ENCODE results near the gene RADIL.

Gene RADIL

DNA sequence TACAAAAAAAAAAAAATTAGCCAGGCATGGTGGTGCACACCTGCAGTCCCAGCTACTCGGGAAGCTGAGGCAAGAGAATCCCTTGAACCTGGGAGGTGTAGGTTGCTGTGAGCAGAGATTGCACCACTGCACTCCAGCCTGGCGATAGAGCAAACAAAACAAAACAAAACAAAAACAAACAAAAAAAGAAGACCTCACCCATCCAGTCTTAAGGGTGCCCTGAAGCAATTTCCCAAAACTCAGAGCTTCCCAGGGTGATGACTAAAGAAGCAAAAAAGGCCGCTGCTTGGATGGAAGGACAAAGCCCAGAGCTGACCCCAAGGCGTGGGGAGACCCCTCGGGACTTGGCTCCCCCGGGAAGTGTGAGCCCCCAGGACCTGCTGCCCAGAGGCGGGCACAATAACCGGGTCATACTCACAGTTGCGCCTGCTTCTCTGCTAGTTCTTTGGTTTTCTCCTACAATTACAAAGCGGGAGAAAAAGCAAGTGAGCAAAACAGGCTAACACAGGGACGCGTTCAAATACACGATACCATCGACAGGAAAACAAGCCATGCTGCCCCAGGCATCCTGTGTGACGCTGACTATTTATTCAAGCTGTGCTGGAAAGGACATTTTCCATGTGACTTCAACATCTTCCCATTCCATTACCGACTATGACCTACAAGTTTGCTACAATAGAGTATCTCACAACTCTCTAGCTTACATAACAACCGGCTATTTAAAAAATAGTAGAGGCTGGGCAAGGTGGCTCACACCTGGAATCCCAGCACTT, 51.6 kb downstream of the RADIL start:
- no peak for DNase-seq

DNA sequence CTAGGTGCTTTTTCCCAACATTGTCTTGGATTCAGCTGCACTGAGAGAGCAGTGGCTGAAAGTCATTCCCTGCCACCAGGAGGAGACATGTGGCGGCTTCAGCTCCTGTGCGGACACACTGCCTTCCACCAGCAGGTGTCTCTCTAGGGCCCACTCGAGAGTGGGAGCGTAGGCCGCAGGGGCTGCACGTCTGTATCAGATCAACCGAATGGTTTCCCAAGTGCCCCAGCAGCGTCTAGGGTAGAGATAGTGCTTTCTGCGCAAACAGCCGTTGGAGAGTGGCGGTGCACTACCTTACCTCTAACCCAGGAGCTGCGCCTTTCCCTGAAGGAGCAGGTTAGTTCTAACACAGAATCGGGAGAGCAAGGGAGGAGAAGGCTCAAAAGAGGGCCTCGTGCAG, 53.3 kb downstream of the RADIL start:
- DNase-seq: peak; percentile 58

DNA sequence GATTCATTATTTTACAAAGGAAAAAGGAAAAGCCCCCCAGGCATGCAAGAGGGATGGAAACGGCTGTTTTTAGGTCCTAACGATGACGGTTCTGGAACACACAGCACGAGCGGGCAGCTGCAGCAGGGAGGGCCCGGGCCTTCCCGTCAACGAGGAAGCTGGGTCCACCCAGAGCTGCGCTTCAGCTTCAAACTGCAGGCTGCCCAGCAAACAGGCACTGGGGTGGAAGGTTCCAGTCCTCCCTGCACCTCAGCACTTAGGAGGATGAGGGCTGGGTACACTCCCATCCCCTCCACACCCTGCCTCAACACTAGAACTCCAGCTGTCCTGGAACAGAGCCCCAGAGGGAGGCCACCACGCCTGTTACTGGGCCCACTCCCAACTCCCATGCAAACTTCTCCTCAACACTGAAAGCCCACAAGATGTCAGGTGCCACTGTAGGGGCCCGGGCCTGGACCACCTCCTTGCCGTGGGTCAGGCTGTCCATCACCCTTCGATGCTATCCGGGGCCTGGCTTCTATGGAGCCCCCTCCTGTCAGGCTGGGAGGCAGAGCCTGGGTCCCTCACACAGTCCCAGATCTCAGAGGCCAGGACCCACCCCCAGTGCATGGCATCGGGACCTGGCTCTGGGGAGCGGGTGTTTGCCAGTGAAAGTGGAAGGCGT, 54.7 kb downstream of the RADIL start:
- no peak for DNase-seq

DNA sequence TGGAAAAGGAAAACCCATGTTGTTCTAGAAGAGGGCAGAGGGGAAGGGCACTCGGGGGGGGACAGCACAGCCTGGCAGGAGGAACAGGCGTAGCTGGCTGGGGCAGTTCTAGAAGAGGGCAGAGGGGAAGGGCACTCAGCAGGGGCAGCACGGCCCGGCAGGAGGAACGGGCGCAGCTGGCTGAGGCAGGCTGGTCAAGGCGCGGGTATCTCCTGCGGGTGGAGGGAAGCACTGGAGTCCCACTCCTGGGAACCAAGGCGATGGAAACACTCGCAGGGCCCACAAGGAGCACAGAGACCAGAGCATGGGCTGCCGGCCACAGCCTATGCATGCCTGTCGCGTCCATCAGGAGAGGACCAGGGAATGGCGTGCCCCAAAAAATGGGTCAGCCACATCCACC, 58.4 kb downstream of the RADIL start:
- no peak for DNase-seq

DNA sequence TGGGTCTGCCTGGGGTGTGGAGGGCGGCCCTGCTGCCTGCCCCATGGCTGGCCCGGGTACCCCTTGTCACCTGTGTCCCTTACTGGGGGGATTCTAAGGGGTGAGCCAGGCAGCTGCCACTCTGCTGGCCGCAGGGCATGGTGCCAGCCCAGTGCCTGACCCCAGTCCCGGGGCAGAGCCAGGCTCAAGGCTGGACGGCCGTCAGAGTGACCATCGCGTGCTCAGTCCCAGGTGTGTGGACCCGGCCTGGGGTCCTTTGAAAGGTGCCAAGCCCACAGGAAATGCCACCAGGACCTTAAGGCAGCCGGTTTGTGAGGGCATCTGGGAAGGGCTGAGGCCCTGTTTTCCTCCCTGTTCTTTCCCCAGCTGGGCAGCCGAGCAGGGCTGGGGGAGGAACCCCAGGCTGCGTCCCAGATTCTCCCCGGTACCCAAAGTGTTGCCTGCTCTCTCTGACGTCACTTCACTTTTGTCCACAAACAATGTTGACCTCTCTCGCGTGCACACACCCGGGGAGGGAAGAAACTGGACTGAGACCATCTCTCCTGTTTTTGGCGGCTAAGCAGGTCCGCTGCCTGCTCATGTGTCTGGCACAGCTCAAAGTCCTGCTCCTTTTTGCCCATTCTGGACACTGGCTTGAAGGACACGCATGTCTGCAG, 59.3 kb downstream of the RADIL start:
- no peak for DNase-seq

DNA sequence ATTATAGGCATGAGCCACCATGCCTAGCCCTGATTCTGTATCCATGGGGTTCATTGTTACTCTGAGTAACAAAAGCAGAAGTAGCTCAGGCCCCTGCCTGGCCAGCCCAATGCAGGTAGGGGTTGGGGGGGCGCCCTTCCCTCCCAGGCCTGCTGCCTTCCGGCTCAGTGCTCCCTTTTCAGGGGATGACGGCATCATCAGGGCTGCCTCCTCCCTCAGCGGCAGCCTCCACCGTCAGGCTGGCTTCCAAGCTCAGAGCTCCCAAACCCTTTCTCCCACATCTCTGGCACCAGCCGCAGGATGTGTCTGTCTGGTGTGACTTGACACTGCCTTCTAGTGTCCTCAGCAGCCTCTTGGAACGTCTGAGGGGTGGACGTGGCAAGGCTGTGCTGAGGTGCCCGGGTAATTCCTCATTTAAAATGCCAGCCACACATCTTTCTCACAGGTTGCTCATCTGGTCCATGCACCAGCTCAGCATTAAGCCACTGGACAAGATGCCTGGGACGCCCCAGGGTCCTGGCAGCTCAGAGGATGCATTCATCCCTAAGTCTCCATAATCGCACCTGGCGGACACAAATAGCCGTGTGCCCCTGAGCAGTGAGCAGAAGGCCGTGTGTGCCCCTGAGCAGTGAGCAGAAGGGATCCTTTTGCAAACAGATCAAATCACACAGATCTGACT, 59.9 kb downstream of the RADIL start:
- no peak for DNase-seq

DNA sequence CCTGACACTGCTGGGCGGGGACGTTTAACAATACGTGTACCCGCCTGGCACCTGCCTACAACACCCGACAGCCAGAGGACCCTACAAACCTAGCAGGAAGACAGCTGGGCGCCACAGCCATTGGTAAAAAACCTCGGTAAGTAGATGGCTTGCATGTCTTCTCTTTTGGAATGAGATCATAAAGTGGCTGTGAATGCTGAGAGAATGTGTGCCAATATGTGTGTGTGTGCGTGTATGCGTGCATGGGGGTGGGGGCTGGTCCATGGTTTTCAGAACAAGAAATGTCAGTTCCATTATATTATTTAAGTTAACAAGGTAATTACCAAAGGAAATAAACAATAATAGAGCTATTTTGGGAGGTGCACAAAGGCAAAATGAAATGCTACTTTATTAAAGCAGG, 60.8 kb downstream of the RADIL start:
- DNase-seq: no peak

DNA sequence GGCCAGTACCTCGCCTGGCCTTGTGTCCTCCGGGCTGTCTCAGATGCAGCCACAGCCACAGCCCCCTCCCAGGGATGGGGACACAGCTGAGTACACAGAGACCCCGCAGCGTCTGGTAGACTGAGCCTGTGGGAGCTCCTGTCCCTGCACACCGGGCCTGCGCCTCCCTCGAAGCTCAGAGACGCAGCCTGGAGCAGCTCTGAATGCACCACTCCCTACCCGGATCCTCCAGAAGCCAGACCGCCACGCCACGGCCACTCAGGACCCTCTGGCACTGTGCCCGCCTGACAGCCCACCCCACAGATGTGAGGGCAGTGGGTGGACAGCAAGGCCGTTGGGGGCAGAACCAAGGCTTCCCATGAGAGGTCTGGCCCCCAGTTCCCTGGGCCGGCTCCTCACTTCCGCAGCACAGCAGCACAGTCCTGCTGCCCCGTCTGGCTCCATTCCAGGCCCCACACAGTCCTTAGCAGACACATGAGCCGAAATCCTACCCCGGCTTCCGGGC, 62.5 kb downstream of the RADIL start:
- DNase-seq: no peak

DNA sequence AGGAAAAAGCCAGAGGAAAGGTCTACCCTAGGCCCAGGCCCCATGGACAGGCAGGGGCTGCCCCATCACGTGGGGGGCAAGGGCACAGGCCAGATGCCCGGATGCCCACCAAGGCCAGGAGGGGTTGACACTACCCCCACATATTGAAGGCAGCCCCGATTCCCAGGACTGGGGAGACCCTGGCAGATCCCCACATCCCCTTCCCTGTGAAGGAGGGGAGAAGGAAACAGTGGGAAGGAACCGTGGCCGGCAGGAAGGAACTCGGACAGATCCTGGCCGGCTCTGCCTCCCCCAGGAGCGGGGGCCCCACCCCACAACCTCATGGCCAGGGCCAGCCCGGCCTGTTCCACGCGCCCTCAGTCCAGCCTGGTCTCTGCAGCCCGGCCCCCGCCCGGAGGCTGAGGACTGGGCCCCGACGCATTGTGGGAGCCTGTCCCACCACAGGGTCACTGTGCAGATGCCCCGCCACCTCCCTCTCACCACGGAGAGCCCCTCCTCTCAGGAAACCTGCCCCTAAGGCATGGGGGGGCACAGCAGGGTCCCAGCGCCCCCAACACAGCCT, 63.0 kb downstream of the RADIL start:
- DNase-seq: no peak

DNA sequence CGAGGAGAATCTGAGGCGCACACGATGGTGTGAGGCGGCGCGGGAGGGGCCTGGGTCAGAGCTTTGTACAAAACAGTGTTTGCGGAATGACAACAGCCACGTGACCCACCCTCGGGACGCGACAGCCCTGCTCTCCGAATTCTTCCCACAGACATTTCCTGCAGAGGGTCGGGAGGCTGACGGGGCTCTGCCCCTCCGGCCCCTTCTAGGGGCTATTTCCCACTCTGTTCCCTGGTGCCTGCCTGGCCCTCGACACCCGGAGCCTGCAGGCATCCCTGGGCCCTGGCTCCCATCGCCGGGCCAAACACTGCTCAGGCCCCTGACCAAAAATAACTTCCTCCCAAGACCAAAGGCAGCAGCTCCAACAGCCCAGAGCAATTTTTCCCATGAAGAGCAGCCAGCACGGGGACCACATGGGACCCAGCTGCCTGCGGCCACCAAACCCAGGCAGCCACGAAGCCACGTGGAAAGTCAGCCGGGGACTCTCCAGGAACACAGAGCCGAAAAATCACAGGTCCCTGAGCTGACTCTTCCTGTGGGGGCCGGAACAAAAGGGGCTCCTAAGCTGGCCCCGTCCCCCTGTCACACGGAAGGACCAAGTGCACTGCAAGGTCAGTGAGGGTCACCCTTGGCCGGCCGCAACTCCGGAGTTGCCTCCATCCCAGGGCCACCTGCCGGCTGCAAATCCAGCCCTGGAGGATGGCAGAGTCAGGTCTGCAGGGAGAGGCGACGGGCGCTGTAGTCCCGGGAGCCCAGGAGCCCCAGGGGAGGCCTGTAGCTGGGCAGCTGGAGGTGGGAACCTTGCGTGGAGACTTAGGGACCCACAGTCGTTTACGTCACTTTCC, 63.7 kb downstream of the RADIL start:
- DNase-seq: no peak

DNA sequence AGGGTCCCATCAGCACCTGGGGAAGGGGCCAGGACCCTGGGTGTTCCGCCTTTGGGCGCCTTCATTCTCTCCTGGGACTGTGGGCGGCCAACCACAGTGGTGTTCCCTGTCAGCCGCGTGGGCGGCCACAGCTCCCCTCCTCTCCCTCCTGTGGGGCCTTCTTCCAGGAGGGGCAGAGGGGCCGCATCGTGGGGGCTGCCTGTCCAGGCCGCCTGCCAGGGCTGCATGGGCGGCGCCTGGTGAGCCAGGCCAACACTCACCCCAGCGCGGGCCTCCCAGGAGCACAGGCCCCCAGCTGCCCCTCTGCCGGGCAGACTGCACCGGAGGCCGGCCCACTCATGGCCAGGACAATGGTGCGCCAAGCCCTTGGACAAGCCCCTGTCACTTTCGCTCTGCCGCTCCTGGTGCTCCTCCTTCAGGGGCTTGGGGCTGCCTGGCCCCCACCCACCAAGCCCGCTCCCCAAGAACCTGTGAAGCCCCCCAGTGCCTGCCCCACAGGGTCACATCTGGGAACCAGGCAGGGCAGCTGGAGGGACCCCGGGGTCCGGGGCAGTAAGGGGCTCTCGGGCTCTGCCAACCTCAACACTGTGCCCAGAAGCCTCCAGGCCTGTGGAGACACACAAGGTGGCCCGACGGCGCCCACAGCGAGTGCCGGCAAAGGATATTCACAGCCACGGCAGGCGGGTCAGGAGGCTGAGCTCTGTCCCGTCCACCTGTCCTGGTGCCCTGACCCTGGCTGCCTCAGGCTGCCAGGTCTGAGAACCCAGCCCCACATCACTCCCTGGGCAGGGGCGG, 65.3 kb downstream of the RADIL start:
- no peak for DNase-seq

DNA sequence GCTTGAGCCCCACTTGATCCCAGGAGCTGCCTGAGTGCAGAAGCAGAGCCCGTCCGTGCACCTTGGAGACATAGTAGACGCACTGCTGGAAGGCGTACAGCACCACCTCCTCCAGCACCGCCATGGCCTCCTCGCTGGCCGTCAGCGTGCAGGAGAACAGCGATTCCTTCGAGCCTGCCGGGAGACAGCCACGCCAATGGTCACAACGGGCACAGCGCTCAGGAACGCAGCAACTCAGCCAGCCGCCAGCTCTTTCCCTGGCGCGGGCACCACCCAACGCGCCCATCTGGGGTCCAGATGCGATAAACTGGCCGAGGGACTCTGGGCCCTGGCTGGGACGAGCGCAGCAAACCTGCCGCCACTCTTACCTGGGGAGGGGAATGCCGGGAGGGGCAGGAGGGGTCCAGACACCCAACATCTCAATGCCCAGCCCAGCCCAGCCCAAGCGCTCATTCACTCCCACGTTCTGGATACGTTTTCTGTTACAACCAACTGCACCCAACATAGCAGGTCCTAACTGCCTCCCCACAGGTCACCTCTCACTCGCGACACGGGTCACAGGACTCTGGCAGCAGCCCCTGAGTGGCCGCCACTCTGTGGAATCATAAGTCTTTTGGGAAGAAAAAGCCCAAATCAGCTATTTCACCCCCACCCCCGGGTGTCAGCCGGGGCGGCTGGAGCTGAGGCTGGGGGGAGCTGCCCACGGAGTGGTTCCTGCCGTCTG, 66.2 kb downstream of the RADIL start:
- no peak for DNase-seq

DNA sequence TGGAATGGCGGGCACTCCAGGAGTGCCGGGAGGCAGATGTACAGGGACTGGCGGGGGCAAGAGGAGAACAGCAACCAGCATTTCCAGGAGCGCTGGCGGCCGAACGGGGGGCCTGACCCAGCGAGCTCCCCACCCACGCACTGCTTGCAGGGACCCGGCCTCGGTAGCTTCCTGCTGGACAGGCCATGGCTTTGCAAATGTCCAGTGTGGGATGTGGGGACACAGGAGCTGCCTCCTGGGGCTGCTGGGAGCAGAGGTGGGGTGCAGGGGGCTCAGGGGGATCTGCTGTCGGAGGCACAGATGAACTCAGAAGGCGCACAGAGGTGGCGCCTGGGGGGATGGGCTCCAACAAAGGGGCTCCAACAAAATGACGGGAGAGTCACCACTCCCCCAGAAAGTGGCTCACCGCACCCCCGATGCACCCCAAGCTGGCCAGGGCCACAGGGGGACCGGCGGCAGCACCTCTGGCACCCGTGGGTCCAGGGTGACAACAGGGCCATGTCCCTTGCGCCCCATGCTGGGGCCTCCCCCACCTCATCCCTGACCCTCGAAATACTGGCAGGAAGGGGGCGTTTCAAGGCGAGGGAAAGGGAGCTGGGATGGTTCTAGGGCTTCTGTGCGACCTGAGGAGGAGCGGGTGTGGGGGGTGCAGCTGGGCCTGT, 67.0 kb downstream of the RADIL start:
- no peak for DNase-seq

DNA sequence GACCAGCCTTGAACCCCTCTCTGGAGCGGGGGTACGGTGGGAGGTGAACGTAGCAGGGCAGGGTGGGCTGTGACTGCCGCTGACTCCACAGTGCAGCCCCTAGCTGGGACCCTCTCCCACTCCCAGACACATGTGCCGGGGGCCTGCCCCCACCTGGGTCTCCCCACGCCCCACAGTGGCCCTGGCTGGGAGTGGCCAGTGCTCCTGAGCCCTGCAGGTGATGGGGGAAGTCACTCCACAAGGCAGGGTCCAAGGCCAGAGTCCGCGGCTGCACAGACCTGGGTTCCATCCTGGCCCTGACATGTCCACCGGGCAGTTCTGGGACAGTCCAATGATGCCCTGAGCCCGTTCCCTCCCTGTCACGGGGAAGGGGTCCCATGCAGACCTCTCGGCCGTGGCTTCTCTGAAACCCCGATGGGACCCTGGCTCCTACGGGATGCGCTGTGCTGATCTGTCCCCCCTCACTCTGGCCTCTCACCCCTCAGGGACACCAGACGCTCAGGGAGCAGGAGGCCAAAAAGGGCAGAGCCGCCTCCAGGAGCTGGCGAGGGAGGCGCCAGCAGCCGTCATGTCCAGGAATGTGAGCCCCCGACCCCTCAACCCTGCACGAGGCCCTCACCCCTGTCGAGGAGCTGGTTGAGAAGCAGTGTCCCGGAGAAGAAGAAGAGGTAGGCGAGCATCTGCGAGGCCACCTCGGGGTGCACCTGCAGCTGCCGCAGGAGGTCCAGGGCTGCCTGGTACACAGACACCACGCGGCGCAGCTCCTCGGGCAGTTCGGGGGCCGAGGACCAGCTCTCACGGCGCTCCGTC, 67.7 kb downstream of the RADIL start:
- no peak for DNase-seq

DNA sequence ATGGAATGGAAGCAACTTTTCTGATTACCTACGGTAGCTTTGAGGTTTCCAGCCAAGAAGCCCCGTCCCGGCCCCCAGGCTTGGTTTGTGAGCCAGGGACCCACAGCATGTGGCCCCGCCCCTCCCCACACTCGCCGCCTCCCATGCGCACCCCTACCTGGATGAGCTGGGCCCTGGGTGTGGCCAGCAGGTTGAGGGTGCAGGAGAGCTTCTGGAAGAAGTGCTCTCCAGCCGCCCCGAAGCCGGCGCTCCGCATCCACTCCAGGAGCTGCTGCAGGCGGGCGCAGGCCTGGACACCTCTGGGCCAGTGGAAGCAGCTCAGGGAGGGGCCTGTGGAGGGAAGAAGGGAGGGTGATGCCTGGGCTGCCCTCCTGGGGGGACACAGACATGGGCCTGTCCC, 68.4 kb downstream of the RADIL start:
- DNase-seq: no peak

DNA sequence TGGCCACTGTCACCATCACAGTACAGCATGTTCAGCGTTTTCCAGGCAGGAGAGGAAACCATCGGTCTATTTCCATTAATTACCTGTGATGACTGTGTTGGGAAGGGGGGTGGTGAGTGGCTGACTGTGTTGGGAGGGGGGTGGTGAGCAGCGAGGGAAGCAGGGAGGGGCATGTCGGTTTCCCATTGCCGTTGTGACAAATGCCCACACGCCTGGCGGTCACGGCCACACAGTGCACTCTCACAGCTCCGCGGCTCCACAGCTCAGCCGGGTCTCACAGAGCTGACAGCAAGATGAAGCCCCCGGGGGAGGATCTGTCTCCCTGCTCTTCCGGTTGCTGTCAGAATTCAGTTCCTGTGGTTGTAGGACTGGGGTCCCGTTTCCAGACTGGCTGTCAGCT, 69.1 kb downstream of the RADIL start:
- DNase-seq: no peak

DNA sequence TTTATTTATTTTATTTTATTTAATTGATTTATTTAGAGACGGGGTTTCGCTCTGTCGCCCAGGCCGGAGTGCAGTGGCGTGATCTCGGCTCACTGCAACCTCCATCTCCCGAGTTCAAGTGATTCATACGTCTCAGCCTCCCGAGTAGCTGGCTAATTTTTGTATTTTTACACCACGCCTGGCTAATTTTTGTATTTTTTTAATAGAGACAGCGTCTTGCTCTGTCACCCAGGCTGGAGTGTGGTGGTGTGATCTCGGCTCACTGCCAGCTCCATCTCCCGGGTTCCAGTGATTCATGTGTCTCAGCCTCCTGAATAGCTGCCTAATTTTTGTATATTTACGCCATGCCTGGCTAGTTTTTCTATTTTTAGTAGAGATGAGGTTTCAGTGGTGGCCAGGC, 73.8 kb downstream of the RADIL start:
- DNase-seq: no peak

DNA sequence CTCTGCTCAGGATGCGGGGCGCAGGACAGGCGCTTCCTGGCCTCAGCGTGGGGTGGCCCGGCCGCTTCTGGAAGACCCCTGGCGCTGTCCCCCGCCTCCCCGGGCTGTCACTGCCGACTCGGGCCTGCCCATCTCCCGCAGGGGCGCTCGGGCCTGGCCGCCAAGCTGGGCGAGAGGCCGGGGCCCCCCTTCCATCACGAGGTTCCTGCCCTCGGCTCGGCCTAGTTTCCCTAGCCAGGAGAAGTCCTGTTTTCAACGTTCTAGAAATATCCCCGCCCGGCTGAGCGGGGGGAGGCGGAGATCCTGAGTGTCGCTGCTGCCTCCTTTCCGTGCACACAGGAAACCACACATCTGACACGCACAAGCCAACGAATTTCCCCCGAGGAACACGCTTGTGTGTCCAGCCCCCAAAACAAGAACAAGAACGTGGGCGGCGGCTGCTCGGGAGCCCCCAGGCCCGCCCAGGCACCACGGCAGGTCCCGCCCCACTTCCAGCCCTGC, 74.4 kb downstream of the RADIL start:
- DNase-seq: peak; percentile 32

DNA sequence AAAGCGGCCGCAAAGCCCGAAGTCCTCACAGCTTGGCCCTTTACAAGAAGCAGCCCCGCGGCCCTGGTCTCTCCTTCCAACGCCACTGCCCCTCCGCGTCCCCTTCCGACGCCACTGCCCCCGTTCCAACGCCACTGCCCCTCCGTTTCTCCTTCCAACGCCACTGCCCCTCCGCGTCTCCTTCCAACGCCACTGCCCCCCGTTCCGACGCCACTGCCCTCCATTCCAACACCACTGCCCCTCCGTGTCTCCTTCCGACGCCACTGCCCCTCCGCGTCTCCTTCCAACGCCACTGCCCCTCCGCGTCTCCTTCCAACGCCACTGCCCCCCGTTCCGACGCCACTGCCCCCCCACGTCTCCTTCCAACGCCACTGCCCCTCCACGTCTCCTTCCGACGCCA, 75.0 kb downstream of the RADIL start:
- DNase-seq: no peak

All from CD4-positive, alpha-beta T cell treated with Interleukin-10 for 1 hour (primary cell).